GM12878 (cell line): ENCODE data around the gene EOLA1. TPM values are rescaled to one million over a fixed set of nuclear protein-coding genes. Genes with fewer than 3 reads are reported as not detected.
"Not testable (repeated sequence)": the region's sequence is repeated elsewhere in the genome, so short reads cannot be mapped to it uniquely, and the experiment has no call there.

ENCODE experiments used
- ATAC-seq: fragments of 200-7000 bp; cut with Tn5 transposase; 3 replicates; pipeline ENCODE4 v1.9.1; 2020; ENCODE audit warnings: mild to moderate bottlenecking, moderate library complexity
- BruUV-seq: library from RNA; stranded (reverse); fragments of 400-500 nt; replicated peaks from 2 replicates; lab custom pipeline; 2021; lab: Mats Ljungman, UMichigan
- CTCF ChIA-PET: fragments of 300-600 bp; sonication (Branson Sonifier 250); formaldehyde crosslinking; extraction: SDS; loops from one replicate; lab custom pipeline; 2021; ENCODE audit warnings: inconsistent platforms; lab: Yijun Ruan, JAX
- POLR2A ChIA-PET: fragments of 350-600 bp; formaldehyde crosslinking; extraction: SDS; loops from one replicate; lab custom pipeline; 2021; ENCODE audit warnings: inconsistent platforms; lab: Charles Lee
- RAD21 ChIA-PET: fragments of 300-600 bp; sonication (Branson Sonifier 250); formaldehyde crosslinking; loops from one replicate; lab custom pipeline; 2023; ENCODE audit warnings: antibody characterized with exemption; ENCODE audit not compliant: unreplicated experiment; lab: Charles Lee
- SMC1A ChIA-PET: fragments of 300-600 bp; sonication (Branson Sonifier 250); formaldehyde crosslinking; loops from one replicate; lab custom pipeline; 2023; ENCODE audit not compliant: unreplicated experiment, uncharacterized antibody; lab: Charles Lee
- DNase-seq: peaks from one replicate; pipeline ENCODE4 v3.0.0-alpha.2; 2011; ENCODE audit warnings: low read depth, low spot score
- FAIRE-seq: peaks from 3 replicates; lab custom pipeline; 2011; peaks lifted over from hg19 to GRCh38; lab: Jason Lieb, UNC
- H2AFZ ChIP-seq: 2 replicates; pipeline ENCODE4 v1.6.0; 2011; ENCODE audit warnings: low read depth, low read length, control low read depth; ENCODE audit not compliant: control insufficient read depth
- H3K27ac ChIP-seq: 2 replicates; pipeline ENCODE4 v1.5.1; 2011; ENCODE audit warnings: control low read depth; ENCODE audit not compliant: control insufficient read depth, insufficient read depth
- H3K27me3 ChIP-seq, 2 experiments: replicated peaks in 1 of 2; 2 replicates each; pipeline versions ENCODE4 v1.6.0 to v1.6.1; 2011; ENCODE audit warnings: low read length in 1 of 2; ENCODE audit not compliant: control insufficient read depth in 2 of 2, insufficient read depth in 2 of 2
- H3K36me3 ChIP-seq, 2 experiments: 2 replicates each; pipeline ENCODE4 v1.5.1; 2011; ENCODE audit warnings: low read length in 1 of 2; ENCODE audit not compliant: control insufficient read depth in 2 of 2, insufficient read depth in 2 of 2
- H3K4me1 ChIP-seq: 2 replicates; pipeline ENCODE4 v1.6.1; 2011; ENCODE audit warnings: mild to moderate bottlenecking, low read length, moderate library complexity, mixed read lengths; ENCODE audit not compliant: control insufficient read depth, insufficient read depth
- H3K4me2 ChIP-seq: 2 replicates; pipeline ENCODE4 v1.6.0; 2011; ENCODE audit warnings: control low read depth; ENCODE audit not compliant: control insufficient read depth, insufficient read depth
- H3K4me3 ChIP-seq: fragments of 200-600 bp; sonication (generic); 2 replicates; pipeline ENCODE4 v1.5.1; 2016
- H3K79me2 ChIP-seq: 2 replicates; pipeline ENCODE4 v1.6.0; 2011; ENCODE audit warnings: low read length; ENCODE audit not compliant: control insufficient read depth, insufficient read depth
- H3K9ac ChIP-seq: 2 replicates; pipeline ENCODE4 v1.8.0; 2011; ENCODE audit warnings: low read length, control low read depth, mixed read lengths; ENCODE audit not compliant: control insufficient read depth, insufficient read depth
- H3K9me3 ChIP-seq: replicated peaks from 3 replicates; pipeline ENCODE4 v1.5.1; 2011; ENCODE audit warnings: mild to moderate bottlenecking, low read length; ENCODE audit not compliant: control insufficient read depth, insufficient read depth
- H4K20me1 ChIP-seq: 2 replicates; pipeline ENCODE4 v1.6.0; 2011; ENCODE audit not compliant: control insufficient read depth, insufficient read depth
- BHLHE40 ChIP-seq, 2 experiments: fragments of 450-650 bp in 1 of 2; IDR thresholded peaks; 2 replicates each; pipeline ENCODE4 v1.6.1; 2011 to 2017; ENCODE audit warnings: low read depth in 2 of 2, borderline replicate concordance in 1 of 2, improper control_type of control experiment in 1 of 2, low read length in 1 of 2, mild to moderate bottlenecking in 1 of 2
- SPI1 ChIP-seq: IDR thresholded peaks from 2 replicates; pipeline ENCODE4 v1.6.1; 2011; ENCODE audit warnings: low read depth, mild to moderate bottlenecking, low read length, moderate library complexity, borderline replicate concordance; ENCODE audit not compliant: insufficient read depth
- ZNF687 ChIP-seq: fragments of 450-650 bp; IDR thresholded peaks from 2 replicates; pipeline ENCODE4 v1.6.1; 2017; ENCODE audit warnings: mild to moderate bottlenecking, moderate library complexity
- WGBS: methylation state at CpG from one replicate; pipeline ENCODE4 v1.1.6; 2016; ENCODE audit warnings: low lambda C conversion rate; ENCODE audit not compliant: insufficient replicate concordance, insufficient coverage; ENCODE audit errors: missing lambda C conversion rate; 5-methylcytosine and 5-hydroxymethylcytosine counted together
- in situ Hi-C: fragments of 300-500 bp; cut with MboI; formaldehyde crosslinking; loops from 9 replicates; pipeline ENCODE4 v1.14.3; 2018; ENCODE audit warnings: mixed read lengths
- intact Hi-C: fragments of 100-400 bp; cut with micrococcal nuclease; formaldehyde crosslinking; loops from one replicate; pipeline ENCODE4 v1.14.2; 2022; ENCODE audit not compliant: unreplicated experiment
- polyA plus RNA-seq, 11 experiments: library from polyadenylated mRNA; depleted of rRNA in 4 of 11; unstranded in 6 of 11; stranded (reverse) in 5 of 11; fragments of >200 nt; fragmentation: Nextera tagmentation in 4 of 11; fragmentation: Illumina TruSeq in 1 of 11; extraction: Ambion mirVana in 4 of 11; extraction: Trizol in 1 of 11; gene quantifications; 1 replicate in 1 of 11; 2 replicates in 10 of 11; pipeline versions ENCODE4 v1.2.1 to v1.2.3, GENCODE V29; 2011 to 2016; ENCODE audit warnings: inconsistent platforms in 2 of 11, missing spikeins in 2 of 11, low read depth in 1 of 11
- total RNA-seq, 4 experiments: library from RNA; depleted of rRNA in 3 of 4; stranded (reverse); fragments of >200 nt in 3 of 4; fragmentation: Illumina TruSeq in 1 of 4; extraction: Trizol in 1 of 4; gene quantifications; 2 replicates each; pipeline versions ENCODE4 v1.2.1 to v1.2.3, GENCODE V29; 2013 to 2021

The EOLA1 gene
- total and polyA plus RNA-seq, 10 of the 15 experiments (the other 5 are each of a cell fraction or from before 2014, with no cell fraction given) = 9.2 to 42.3 (median 24.3) TPM

GRCh38 chrX:149545545-149546543 lies 5.0 kb downstream of the EOLA1 start:
- WGBS = 63% methylated on average over 12 of the region's 29 CpGs
- H3K9me3 ChIP-seq, POLR2A ChIA-PET, H3K9ac ChIP-seq, H3K36me3 ChIP-seq, BruUV-seq, intact Hi-C loops, H3K27ac ChIP-seq, FAIRE-seq, SMC1A ChIA-PET, CTCF ChIA-PET, H3K4me2 ChIP-seq, H4K20me1 ChIP-seq, H3K4me3 ChIP-seq, H3K79me2 ChIP-seq, in situ Hi-C loops, H2AFZ ChIP-seq, DNase-seq, H3K4me1 ChIP-seq, RAD21 ChIA-PET, H3K27me3 ChIP-seq: not testable (repeated sequence)
- ATAC-seq = peak; percentile 57
- TF ChIP-seq BHLHE40 (IDR thresholded peaks at IDR 0.05; ENCODE audit: borderline replicate concordance in 1 of 2, low read depth in 2 of 2, low read length in 1 of 2) (peak in 1 of 2 experiments; percentile 21; a peak in 1 of 4 replicates), SPI1 (peak; percentile 30; the same call in 1 of the 2 replicates), ZNF687 (0 out of 2 replicates have a peak, but pooled peaks have one; percentile 20)

- H3K27me3 ChIP-seq = not testable (repeated sequence)
These were observed 6.2 kb downstream of the EOLA1 start for GRCh38 chrX:149546962-149547361.

GRCh38 chrX:149547782-149548181 lies 7.0 kb downstream of the EOLA1 start:
- H3K4me2 ChIP-seq, ATAC-seq, BruUV-seq, H3K9ac ChIP-seq, H3K36me3 ChIP-seq, H3K4me1 ChIP-seq, H3K9me3 ChIP-seq, H3K27me3 ChIP-seq, in situ Hi-C loops, SMC1A ChIA-PET, H2AFZ ChIP-seq, CTCF ChIA-PET, H3K27ac ChIP-seq, DNase-seq, POLR2A ChIA-PET, RAD21 ChIA-PET, H3K79me2 ChIP-seq, H3K4me3 ChIP-seq, intact Hi-C loops, H4K20me1 ChIP-seq, FAIRE-seq: not testable (repeated sequence)
- WGBS = no CpG with 5 or more reads among the region's 3 CpGs

More at GRCh38 chrX:149546962-149547361, 6.2 kb downstream of the EOLA1 start:
- H2AFZ ChIP-seq, in situ Hi-C loops, H3K27ac ChIP-seq, ATAC-seq, RAD21 ChIA-PET, CTCF ChIA-PET, FAIRE-seq, H3K4me2 ChIP-seq, POLR2A ChIA-PET, SMC1A ChIA-PET, BruUV-seq, H3K9ac ChIP-seq, H3K4me3 ChIP-seq, H3K9me3 ChIP-seq, H4K20me1 ChIP-seq, intact Hi-C loops, H3K79me2 ChIP-seq, H3K4me1 ChIP-seq, H3K36me3 ChIP-seq, DNase-seq: not testable (repeated sequence)
- WGBS = 27% methylated on average over 1 of the region's 1 CpG
